SH-SY5Y (cell line): ENCODE results near the gene RPS6KA3.

Experiments used
- GATA2 ChIP-seq: IDR thresholded peaks from 2 replicates; pipeline ENCODE4 v1.6.1; 2011; ENCODE audit warnings: mild to moderate bottlenecking, low read depth, low read length
- GATA3 ChIP-seq: IDR thresholded peaks from 2 replicates; pipeline ENCODE4 v1.6.1; 2011; ENCODE audit warnings: low read depth, mild to moderate bottlenecking, low read length, moderate library complexity

GRCh38 chrX:20311505-20311904 is 44.8 kb upstream of the RPS6KA3 start:
- TF ChIP-seq GATA2: no peak
- TF ChIP-seq GATA3: no peak
